Cortex of kidney (tissue), 1 donor: Measurements from ENCODE around the gene PPP1R9A.

Experiments used
- DNase-seq: peaks from one replicate; lab custom pipeline; 2025; lab: John Stamatoyannopoulos, UW

PPP1R9A gene

GRCh38 chr7:94907026-94907810 is at the start of gene PPP1R9A:
PPP1R9A (plus strand) TSS chr7:94907594; CDS start chr7:94910114, 2,520 bp downstream.
- DNase-seq: no peak

GRCh38 chr7:94871132-94871531 is 36.3 kb upstream of the PPP1R9A start:
- DNase-seq: no peak

GRCh38 chr7:94873239-94873638 is 34.2 kb upstream of the PPP1R9A start:
- no peak for DNase-seq

GRCh38 chr7:94874036-94874785 is 33.2 kb upstream of the PPP1R9A start:
- DNase-seq: no peak

- DNase-seq: no peak
These were observed 32.2 kb upstream of the PPP1R9A start for GRCh38 chr7:94875201-94875600.

GRCh38 chr7:94877731-94878670 is 29.4 kb upstream of the PPP1R9A start:
- DNase-seq: no peak

- DNase-seq: no peak
These were observed 24.5 kb upstream of the PPP1R9A start for GRCh38 chr7:94882891-94883290.

- DNase-seq: no peak
These were observed 23.8 kb upstream of the PPP1R9A start for GRCh38 chr7:94883616-94884015.

GRCh38 chr7:94888551-94888950 is 18.8 kb upstream of the PPP1R9A start:
- no peak for DNase-seq

GRCh38 chr7:94888995-94889523 is 18.3 kb upstream of the PPP1R9A start:
- DNase-seq: no peak

- DNase-seq: no peak
These were observed 17.2 kb upstream of the PPP1R9A start for GRCh38 chr7:94890216-94890615.

GRCh38 chr7:94893661-94894060 is 13.7 kb upstream of the PPP1R9A start:
- DNase-seq: no peak

GRCh38 chr7:94897541-94897940 is 9.9 kb upstream of the PPP1R9A start:
- no peak for DNase-seq

GRCh38 chr7:94898340-94898739 is 9.1 kb upstream of the PPP1R9A start:
- no peak for DNase-seq

GRCh38 chr7:94901981-94902380 is 5.4 kb upstream of the PPP1R9A start:
- no peak for DNase-seq

- no peak for DNase-seq
These were observed 3.4 kb upstream of the PPP1R9A start for GRCh38 chr7:94903971-94904370.

GRCh38 chr7:94904982-94905381 is 2.4 kb upstream of the PPP1R9A start:
- DNase-seq: no peak

- no peak for DNase-seq
These were observed 1.1 kb upstream of the PPP1R9A start for GRCh38 chr7:94906065-94906851.

GRCh38 chr7:94907811-94908322 is 473 bp downstream of the PPP1R9A start:
- no peak for DNase-seq

- no peak for DNase-seq
These were observed 1.2 kb downstream of the PPP1R9A start for GRCh38 chr7:94908323-94909178.
